Measurements from ENCODE around the gene HBP1. TPM values are rescaled to one million over a fixed set of nuclear protein-coding genes. Genes with fewer than 3 reads are reported as not detected.

Gene HBP1
- total RNA-seq, 1 experiment from 2014 or later, result 31.0 TPM

- DNase-seq (ENCODE audit: low spot score) (no peak), ATAC-seq (no peak)
- Mint-ChIP-seq H3K27me3 (ENCODE audit: low read depth) (no peaks in the 10 kb centered on the region), H3K27ac (peak overlapping the region; percentile 54; the same call in 1 of the 2 replicates), H3K4me1 (no peaks in the 10 kb centered on the region), H3K9me3 (no peaks in the 10 kb centered on the region), H3K4me3 (no peak overlapping the region), H3K36me3 (peaks cover 29% of the 10 kb centered on the region)
- POLR2A ChIA-PET, result interaction anchor here (1.8 kb wide), 1 partner anchor 12 kb away, joined by 4 read pairs; the partner anchor contains the start of gene HBP1
- CTCF ChIA-PET, result no interaction called here
- TF ChIP-seq ZNF317 (CRISPR knock-in tag; IDR thresholded peaks at IDR 0.05; ENCODE audit: borderline replicate concordance, low read depth), result no peak
- no peak for TF ChIP-seq FOXP1 (CRISPR knock-in tag; IDR thresholded peaks at IDR 0.05; ENCODE audit: borderline replicate concordance)
- no peak for TF ChIP-seq ATF2 (CRISPR knock-in tag; IDR thresholded peaks at IDR 0.05; ENCODE audit: borderline replicate concordance, low read depth)
- no peak for TF ChIP-seq ZNF425 (CRISPR knock-in tag; conservative IDR thresholded peaks at IDR 0.05)
- no peak for TF ChIP-seq FOXJ3 (CRISPR knock-in tag; IDR thresholded peaks at IDR 0.05; ENCODE audit: borderline replicate concordance)
- TF ChIP-seq NFE2L1 (CRISPR knock-in tag; IDR thresholded peaks at IDR 0.05), result no peak
- no peak for TF ChIP-seq IRF2 (CRISPR knock-in tag; IDR thresholded peaks at IDR 0.05; ENCODE audit: borderline replicate concordance, low read depth)
- no peak for TF ChIP-seq AFF4 (CRISPR knock-in tag; IDR thresholded peaks at IDR 0.05; ENCODE audit: borderline replicate concordance)
- no peak for TF ChIP-seq CREB1 (CRISPR knock-in tag; IDR thresholded peaks at IDR 0.05)
- no peak for TF ChIP-seq E2F1 (CRISPR knock-in tag; IDR thresholded peaks at IDR 0.05)
- no peak for TF ChIP-seq PRRX2 (CRISPR knock-in tag; IDR thresholded peaks at IDR 0.05)
- no peak for TF ChIP-seq GTF2I (CRISPR knock-in tag; conservative IDR thresholded peaks at IDR 0.05)
- no peak for TF ChIP-seq FOXK1 (CRISPR knock-in tag; IDR thresholded peaks at IDR 0.05)
- no peak for TF ChIP-seq ZSCAN18 (CRISPR knock-in tag; IDR thresholded peaks at IDR 0.05)
- no peak for TF ChIP-seq NFATC4 (CRISPR knock-in tag; IDR thresholded peaks at IDR 0.05)
- no peak for TF ChIP-seq RORB (CRISPR knock-in tag; IDR thresholded peaks at IDR 0.05)
Observed at GRCh38 chr7:107180378-107180777, 11.6 kb downstream of the HBP1 start.

GRCh38 chr7:107181172-107181571 is 12.4 kb downstream of the HBP1 start:
- ChIA-PET CTCF (no interaction called here), POLR2A (no interaction called here)
- peak overlapping the region; percentile 13; the same call in 1 of the 2 replicates for H3K27ac Mint-ChIP-seq
- DNase-seq (ENCODE audit: low spot score) (no peak), ATAC-seq (no peak)
- no peaks in the 10 kb centered on the region for H3K9me3 Mint-ChIP-seq
- no peak for TF ChIP-seq FOXP1 (CRISPR knock-in tag; IDR thresholded peaks at IDR 0.05; ENCODE audit: borderline replicate concordance)
- TF ChIP-seq GABPB1 (CRISPR knock-in tag; IDR thresholded peaks at IDR 0.05), result no peak
- no peak for TF ChIP-seq NFATC4 (CRISPR knock-in tag; IDR thresholded peaks at IDR 0.05)
- no peak for TF ChIP-seq MAX (CRISPR knock-in tag; IDR thresholded peaks at IDR 0.05)
- no peak for TF ChIP-seq RELA (CRISPR knock-in tag; IDR thresholded peaks at IDR 0.05; ENCODE audit: borderline replicate concordance)
- no peak for TF ChIP-seq PREB (CRISPR knock-in tag; IDR thresholded peaks at IDR 0.05; ENCODE audit: borderline replicate concordance)
- no peaks in the 10 kb centered on the region for H3K27me3 Mint-ChIP-seq (ENCODE audit: low read depth)
- H3K36me3 Mint-ChIP-seq, result peaks cover 33% of the 10 kb centered on the region
- no peaks in the 10 kb centered on the region for H3K4me1 Mint-ChIP-seq
- no peak overlapping the region for H3K4me3 Mint-ChIP-seq
